ENCODE measurements around the gene DUSP22.

Gene DUSP22

GRCh38 chr6:397604-398003, 105.3 kb downstream of the DUSP22 start:
- no peak for DNase-seq

- DNase-seq, result no peak
Measured at GRCh38 chr6:398065-398464, 105.8 kb downstream of the DUSP22 start.

GRCh38 chr6:398558-399078, 106.3 kb downstream of the DUSP22 start:
- DNase-seq, result no peak

- DNase-seq, result no peak
Measured at GRCh38 chr6:399785-400534, 107.7 kb downstream of the DUSP22 start.

GRCh38 chr6:400815-401214, 108.5 kb downstream of the DUSP22 start:
- DNase-seq, result no peak

Data from fibroblast of skin of scalp (primary cell).